ENCODE data around the gene CDC42BPG. TPM values are rescaled to one million over a fixed set of nuclear protein-coding genes. Genes with fewer than 3 reads are reported as not detected.
A peak's percentile ranks its signal among the peaks of the same experiment; 100 is the strongest.

CDC42BPG gene
- total and polyA plus RNA-seq, 9 of the 15 experiments (the other 6 are each of a cell fraction or from before 2014, with no cell fraction given) = 0.04 to 8.8 (median 2.1) TPM

GRCh38 chr11:64888729-64889511 lies 44.5 kb upstream of the CDC42BPG start (continued):
- TF ChIP-seq ZNF140 (CRISPR knock-in tag; IDR thresholded peaks at IDR 0.05) = no peak
- TF ChIP-seq ZBTB43 (CRISPR knock-in tag; IDR thresholded peaks at IDR 0.05) = no peak
- peak; percentile 89; the same call in 1 of the 2 replicates for TF ChIP-seq TARDBP (IDR thresholded peaks at IDR 0.05)
- peak; percentile 61; the same call in 1 of the 2 replicates for TF ChIP-seq NR2C1 (IDR thresholded peaks at IDR 0.05)
- TF ChIP-seq NR2C1 (tag; IDR thresholded peaks at IDR 0.05) = peak; percentile 35; the same call in 1 of the 2 replicates
- TF ChIP-seq USF2 (CRISPR knock-in tag; IDR thresholded peaks at IDR 0.05) = no peak
- TF ChIP-seq, protein P1, sequence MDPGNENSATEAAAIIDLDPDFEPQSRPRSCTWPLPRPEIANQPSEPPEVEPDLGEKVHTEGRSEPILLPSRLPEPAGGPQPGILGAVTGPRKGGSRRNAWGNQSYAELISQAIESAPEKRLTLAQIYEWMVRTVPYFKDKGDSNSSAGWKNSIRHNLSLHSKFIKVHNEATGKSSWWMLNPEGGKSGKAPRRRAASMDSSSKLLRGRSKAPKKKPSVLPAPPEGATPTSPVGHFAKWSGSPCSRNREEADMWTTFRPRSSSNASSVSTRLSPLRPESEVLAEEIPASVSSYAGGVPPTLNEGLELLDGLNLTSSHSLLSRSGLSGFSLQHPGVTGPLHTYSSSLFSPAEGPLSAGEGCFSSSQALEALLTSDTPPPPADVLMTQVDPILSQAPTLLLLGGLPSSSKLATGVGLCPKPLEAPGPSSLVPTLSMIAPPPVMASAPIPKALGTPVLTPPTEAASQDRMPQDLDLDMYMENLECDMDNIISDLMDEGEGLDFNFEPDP (CRISPR knock-in tag; IDR thresholded peaks at IDR 0.05) = no peak
- 0 out of 2 replicates have a peak, but pooled peaks have one; percentile 17 for TF ChIP-seq HNRNPL (IDR thresholded peaks at IDR 0.05; ENCODE audit: low read depth, low read length)
- peak; percentile 30 to 76 for TF ChIP-seq AFF1 (IDR thresholded peaks at IDR 0.05; ENCODE audit: low read depth in 1 of 2, partially characterized antibody in 2 of 2)
- TF ChIP-seq ZNF76 (CRISPR knock-in tag; IDR thresholded peaks at IDR 0.05; ENCODE audit: borderline replicate concordance) = no peak
- no peak for TF ChIP-seq ZKSCAN8 (CRISPR knock-in tag; IDR thresholded peaks at IDR 0.05)
- TF ChIP-seq MED1 (CRISPR knock-in tag; IDR thresholded peaks at IDR 0.05; ENCODE audit: borderline replicate concordance) = no peak
- TF ChIP-seq EHMT2 (IDR thresholded peaks at IDR 0.05) = peak; percentile 51; the same call in 1 of the 2 replicates
- peak; percentile 100 for TF ChIP-seq ZKSCAN1 (IDR thresholded peaks at IDR 0.05; ENCODE audit: low read depth, low read length)
- TF ChIP-seq, protein P2, sequence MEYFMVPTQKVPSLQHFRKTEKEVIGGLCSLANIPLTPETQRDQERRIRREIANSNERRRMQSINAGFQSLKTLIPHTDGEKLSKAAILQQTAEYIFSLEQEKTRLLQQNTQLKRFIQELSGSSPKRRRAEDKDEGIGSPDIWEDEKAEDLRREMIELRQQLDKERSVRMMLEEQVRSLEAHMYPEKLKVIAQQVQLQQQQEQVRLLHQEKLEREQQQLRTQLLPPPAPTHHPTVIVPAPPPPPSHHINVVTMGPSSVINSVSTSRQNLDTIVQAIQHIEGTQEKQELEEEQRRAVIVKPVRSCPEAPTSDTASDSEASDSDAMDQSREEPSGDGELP (CRISPR knock-in tag; IDR thresholded peaks at IDR 0.05; ENCODE audit: borderline replicate concordance) = peak; percentile 86
- TF ChIP-seq RBM25 (IDR thresholded peaks at IDR 0.05; ENCODE audit: low read depth, low read length, severe bottlenecking) = peak; percentile 86
- peak; percentile 95 for TF ChIP-seq FOSL1 (tag; conservative IDR thresholded peaks at IDR 0.05)
- no peak for TF ChIP-seq HMG20A (CRISPR knock-in tag; conservative IDR thresholded peaks at IDR 0.05)
- TF ChIP-seq ZNF165 (CRISPR knock-in tag; IDR thresholded peaks at IDR 0.05; ENCODE audit: borderline replicate concordance) = no peak

Data from K562 (cell line).